Endometrium (tissue), 2 donors: Measurements from ENCODE around the gene PTGER1.

Experiments
- FAIRE-seq: peaks from 2 replicates; lab custom pipeline; 2012; peaks lifted over from hg19 to GRCh38; lab: Jason Lieb, UNC
- donor health status: control.
- donor health status: control.

Gene PTGER1

DNA sequence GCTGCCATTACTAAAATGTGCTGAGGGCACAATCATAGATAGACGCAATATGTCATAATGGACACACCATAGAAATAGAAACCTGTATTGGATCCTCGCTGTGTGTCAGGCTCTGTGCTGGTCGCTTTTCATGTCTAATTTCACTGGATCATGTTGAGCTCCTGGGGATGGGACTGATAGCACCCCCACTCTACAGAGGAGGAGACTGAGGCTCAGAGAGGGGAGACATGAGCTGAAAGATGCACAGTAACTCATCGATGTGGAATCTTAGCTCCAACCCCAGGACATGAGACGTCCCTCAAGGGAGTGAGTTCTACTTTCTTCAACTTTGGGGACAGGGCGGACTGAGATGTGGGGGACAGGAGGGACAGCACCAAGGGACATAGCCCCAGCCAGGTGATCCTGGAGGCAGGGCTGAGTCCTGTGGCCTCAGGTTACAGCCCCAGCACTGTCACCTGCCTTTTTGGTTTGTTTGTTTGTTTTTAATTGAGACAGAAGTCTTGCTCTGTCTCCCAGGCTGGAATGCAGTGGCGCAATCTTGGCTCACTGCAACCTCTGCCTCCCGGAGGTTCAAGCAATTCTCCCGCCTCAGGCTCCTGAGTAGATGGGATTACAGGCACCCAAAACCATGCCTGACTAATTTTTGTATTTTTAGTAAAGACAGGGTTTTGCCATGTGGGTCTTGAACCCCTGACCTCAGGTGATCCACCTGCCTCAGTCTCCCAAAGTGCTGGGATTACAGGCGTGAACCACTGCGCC, 27.4 kb upstream of the PTGER1 start:
- no peak for FAIRE-seq

DNA sequence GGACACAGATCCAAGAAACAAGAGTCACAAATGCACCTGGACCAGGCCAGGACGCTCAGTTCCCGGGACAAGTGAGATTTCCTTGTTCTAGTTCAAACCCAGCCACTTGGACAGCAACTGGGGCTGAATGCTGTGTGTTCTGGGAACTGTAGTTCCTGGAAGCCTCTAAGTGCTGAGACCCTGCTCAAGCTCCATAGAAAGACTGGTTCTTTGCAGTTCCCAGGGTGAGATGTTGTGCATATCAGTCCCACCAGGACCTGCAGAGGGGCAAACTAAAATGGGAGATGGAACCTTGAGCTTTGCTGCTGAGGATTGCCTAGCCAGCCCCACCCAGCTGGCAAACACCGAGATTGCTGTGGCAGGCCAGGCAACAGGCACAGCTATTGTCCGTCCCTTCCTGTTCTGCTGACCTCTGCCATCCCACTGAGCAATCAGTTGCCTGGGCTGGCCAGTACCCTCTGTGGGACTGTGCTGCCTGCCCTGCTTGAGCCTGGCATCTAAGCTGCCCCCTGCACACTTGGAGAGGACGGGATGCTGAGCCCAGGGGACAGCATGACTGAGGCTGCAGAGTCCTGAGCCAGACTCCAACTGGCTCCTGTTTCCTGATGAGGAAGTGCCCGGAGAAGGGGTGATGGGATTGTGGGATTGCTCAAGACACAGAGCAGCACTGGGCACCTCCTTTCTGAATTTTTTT, 22.2 kb upstream of the PTGER1 start:
- FAIRE-seq, result no peak

DNA sequence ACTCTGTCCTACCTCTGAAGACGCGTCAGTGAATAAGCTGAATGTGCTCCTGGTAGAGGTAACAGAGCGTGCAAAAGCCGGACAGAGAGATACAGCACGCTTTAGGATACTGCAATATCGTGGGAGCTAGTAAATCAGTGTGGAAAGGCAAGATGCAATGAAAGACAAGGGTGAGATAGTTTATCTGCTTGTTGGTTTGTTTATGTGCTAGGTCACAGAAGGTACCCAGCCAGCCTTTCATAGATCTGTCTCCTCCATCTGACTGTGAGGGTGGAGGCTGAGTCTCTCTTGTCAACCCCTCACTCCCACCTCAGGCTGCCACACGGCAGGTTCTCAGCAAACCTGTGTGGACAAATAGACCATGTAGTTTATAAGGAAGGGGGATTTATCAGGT, 21.7 kb upstream of the PTGER1 start:
- FAIRE-seq, result no peak

DNA sequence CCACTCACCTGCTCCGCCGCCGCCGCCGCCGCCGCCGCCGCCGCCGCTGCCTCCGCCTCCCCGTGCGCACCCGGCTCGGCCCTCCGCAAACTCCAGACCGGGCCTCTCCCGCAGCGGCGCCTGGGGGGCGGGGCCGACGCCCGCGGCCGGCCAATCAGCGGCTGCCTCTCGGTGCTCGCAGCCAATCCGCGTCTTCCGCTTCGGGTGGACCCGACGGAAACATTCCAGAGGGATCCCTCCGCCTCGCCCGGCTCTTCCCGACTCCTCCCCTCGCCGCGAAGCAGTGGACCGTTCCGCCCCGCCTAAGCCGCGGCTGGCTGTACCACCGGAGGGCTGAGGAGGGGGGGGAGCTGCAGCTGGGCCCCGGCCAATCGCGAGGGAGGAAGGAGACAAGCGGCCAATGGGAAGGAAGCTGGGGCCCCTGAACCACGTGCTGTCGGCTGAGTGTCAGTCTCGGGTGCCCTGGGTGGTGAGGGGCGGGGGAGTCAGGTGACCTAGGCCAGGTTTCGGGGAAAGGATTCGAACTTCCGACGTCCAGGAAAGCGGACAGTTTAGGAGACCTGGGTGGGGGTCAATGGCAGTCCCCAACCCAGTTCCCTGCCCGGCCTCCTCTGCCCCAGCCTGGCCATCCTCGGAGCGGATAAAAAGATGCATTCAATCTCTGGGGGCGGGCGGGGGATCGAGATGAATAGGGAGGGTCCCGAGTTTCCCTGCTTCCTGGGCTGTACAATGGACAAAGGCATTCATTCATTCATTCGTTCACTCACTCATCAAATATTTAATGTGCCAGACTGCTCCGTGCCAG, 21.1 kb upstream of the PTGER1 start, which contains the start of gene GIPC1:
TSS of gene GIPC1 (minus strand) at position 99 of the 805 bp plus-strand sequence. CDS start 13,151 bp downstream, outside the sequence.
- peak; percentile 85 for FAIRE-seq

DNA sequence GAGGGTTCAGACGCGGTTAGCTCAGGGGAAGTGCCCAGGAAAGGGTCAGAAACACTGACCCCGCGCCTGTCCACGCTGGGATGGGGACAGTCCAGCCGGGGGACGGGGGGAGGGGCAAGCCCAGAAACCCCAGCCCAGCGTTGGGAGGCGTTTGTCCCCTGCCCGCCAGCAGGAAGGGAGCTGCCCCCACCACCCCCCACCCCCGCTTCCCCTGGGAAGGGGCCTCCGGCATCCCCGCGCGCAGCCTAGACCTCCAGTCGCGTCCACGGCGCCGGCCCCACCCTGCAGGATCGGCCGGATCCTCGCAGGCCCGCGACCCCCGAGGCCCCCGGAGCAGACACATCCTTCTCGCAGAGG, 20.5 kb upstream of the PTGER1 start:
- no peak for FAIRE-seq

DNA sequence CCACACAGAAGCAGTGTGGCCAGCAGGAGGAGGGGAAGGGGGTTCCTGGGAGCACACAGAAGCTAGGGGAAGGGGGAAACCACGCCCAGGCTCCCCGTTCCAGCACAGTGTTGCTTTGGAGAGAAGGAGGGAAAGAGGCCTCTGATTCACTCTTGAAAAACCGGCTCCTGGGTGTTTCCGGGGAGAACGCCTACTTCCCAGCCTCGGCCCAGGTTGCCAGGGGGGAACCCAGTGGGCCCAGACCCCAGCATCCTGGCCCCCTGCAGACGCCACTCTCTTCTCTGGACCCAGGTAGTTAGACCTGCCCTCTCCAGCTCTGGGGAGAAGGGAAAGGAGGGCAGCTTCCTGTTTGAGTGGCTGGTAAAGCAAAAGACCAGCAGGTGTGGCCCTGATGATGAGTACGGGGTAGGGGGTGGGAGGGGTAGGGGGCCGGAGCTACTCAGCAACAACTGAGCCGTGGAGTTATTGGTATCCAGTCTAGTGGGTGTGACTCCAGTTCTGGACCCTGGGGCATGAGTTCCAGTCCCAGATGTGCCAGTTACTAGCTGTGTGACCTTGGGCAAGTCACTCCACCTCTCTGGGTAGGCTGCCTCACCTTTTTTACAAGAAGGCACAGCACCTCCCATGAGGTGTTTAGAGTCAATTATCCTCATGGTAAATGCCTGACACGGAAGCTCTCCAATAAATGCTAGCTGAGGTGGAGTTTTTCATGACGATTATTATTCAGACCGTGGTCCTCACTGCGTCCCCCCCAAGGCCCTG, 19.9 kb upstream of the PTGER1 start:
- FAIRE-seq, result no peak

DNA sequence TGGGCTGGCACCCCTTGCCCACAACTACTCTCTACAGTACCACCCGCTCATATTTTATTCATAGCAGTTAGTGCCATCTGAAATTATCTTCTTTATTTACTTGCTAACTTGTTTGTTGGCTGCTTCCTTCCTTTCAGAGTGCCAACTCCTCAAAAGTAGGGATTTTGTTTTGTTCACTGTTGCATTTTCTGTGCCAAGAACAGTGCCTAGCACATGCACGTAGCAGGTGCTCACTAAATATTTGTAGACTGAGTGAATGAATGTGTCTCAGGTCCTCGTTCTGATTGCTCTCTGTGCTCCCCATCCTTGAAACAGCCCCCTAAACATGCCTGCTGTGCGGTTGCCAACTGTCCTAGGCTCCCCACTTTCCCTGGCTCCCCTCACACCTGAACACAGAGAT, 19.3 kb upstream of the PTGER1 start:
- no peak for FAIRE-seq

DNA sequence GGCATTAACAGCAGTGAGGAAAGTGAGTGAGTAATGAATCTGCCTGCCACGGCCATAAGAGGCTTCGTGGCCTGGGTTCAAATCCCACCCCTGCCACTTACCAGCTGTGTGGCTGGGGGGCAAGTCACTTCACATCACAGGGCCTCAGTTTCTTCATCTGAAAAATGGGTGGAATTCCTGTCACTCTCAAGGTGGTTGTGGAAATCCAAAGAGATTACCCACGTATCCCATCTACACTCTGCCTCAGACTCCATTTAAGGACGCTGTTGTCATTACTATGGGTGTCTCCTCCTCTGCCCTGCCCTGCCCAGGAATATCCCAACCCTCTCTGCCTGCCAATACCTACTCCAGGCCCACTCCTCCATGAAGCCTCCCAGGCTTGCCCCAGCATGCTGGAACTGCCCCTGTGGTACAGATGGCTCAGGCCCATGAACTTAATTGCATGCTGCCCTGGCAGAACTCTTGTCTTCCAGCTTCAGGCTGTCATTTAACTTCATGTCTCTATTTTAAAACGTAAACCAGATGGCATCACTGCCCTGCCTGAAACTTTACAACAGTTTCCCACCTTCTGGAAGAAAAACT, 17.7 kb upstream of the PTGER1 start:
- no peak for FAIRE-seq

DNA sequence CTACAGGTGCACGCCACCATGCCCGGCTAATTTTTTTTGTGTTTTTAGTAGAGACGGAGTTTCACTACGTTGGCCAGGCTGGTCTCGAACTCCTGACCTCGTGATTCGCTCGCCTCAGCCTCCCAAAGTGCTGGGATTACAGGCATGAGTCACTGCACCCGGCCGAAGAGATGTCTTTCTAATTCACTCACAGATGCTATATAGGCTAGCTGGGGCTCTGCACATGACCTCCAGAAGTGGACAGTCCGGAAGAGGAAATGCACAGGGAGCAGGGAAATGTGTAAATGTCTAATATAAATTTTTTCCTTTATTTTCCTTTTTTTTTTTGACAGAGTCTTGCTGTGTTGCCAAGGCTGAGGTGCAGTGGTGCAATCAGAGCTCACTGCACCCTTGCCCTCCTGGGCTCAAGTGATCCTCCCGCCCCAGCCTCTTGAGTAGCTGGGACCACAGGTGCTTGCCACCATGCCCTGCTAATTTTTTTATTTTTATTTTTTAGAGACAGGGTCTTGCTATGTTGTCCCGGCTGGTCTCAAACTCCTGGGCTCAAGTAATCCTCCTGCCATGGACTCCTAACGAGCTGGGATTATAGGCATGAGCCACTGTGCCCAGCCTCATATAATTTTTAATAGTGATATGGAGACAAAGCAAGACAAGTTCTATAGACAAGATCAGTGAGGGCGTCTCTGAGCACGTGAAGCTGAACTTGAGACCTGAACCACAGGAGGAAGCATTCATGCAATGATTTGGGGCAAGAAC, 12.4 kb upstream of the PTGER1 start:
- FAIRE-seq, result no peak

DNA sequence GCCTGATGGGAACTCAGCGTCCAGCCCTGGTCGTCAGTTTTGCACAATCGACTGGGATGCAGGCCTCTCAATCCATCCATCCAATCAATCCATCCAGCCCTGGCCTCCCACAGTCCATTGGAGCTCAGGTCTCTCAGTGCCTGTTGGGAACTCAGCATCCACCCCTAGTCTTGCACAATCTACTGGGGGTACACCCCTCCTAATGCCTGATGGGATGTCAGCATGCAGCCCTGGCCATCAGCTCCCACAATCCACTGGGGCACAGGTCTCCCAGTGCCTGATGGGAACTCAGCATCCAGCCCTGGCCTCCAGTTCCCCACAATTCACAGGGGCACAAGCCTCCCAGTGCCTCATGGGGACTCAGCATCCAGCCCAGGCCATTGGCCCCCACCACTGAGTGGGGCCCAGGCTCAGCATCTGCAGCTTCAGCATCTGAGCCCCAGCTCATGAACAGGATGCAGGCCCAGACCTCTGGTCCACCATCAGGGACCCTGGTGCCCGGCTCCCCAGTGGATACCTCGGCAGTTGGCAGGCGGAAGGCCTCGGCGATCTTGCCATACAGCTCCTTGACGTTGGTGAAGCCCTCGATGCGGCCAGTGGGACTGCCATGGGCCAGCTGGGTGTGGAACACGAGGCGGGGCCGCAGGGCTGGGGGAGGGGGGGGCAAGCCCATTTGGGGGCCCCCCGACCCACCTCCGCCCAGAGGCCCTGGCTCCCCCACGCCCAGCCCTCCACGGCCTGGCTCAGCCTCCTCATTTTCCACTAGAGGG, 7.2 kb upstream of the PTGER1 start:
- no peak for FAIRE-seq

DNA sequence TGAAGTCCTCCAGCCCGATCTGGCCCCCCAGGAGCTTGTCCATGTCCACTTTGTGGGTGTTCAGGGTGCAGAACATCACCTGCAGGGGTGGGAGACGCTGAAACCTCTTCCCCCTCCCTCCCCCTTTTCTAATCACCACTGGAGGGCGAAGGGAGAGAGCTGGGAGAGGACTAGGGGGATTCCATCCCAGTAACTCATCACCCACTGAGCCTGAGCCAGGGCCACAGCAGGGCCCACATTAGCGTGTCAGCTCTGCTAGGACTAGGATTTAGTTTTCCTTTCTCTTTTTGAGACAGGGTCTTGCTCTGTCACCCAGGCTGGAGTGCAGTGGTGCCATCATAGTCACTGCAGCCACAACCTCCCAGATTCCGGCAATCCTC, 5.5 kb upstream of the PTGER1 start:
- no peak for FAIRE-seq

DNA sequence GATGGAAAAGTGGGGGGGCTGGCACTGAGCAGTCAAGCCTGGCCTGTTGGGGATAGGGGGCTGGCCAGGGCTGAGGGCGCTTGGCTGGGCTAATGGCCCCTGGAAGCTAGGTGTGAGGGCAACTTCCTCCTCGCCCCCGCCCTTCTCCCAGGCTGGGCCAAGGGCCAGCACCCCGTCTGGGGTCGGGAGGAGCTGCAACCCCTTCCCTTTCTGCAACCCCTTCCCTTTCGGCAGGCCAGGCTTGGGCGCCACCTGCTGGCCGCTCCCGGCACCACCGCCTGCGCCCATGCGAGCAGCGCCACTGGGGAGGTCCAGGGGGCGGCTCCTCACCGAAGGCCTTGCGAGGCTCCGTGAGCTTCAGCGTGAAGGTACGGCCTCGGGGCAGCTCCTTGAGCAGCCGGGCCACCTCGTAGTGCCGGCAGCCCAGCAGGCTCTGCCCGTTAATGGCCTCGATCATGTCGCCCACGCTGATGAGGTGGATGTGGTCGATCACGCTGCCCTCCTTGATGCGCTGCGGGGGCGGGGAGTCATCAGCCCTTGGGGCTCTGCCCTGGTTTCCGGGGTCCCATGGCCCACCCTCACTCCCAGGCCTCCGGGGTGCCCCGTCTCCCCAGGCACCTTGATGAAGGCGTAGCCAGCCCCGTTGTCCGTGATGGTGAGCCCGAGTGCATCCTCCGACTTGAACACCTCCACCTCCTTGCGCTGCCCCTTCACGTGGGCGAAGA, 5.0 kb upstream of the PTGER1 start:
- FAIRE-seq, result no peak

DNA sequence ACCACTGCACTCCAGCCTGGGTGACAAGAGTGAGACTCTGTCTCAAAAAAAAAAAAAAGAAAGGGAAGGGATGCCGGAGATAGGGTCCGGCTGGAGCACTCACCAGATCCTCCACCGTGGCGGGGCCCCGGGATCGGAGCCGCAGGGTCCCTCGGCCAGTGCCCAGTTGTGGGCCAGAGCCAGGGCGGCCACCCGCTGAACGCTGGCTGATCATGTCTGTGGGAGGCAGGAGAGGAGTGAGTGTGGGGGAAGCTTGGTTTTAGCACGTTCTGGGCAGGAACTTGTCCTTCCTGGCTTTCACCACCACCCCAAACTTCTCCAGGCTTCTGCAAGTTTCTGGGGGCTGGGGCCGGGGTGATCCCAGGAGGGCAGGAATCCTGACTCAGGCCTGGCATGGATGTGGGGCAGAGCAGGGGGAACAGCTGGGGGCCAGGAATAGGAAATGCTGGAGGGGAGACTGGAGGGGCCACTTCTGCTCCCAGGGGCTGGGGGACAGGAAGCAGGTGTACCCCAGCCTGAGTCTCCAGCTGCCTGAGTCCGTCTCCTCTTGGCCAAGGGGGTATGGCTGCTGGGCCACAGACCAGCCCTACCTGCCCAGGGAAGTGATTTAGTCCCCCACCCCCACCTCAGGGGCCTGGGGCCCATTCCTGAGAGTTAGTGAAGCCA, 4.3 kb upstream of the PTGER1 start:
- no peak for FAIRE-seq

DNA sequence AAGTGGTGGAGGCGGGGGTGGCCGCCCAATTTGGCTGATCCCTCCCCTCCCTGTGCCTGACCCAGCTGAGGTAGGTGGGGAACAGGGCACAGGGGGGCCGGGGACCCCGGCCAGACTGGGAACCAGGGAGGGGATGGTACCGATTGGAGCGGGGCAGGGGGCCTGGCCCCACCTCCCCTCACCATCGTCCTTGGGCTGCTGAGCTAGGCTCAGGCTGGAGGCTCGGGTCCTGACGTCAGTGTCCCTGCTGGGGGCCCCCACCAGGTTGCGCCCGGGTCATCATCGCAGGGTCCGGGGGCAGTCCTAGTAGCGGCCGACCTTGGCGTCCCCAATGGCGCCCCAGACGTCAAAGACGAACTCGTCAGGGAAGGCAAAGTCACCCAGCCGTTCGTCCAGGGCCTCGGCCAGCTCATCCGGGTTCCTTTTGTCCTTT, 3.0 kb upstream of the PTGER1 start:
- no peak for FAIRE-seq

DNA sequence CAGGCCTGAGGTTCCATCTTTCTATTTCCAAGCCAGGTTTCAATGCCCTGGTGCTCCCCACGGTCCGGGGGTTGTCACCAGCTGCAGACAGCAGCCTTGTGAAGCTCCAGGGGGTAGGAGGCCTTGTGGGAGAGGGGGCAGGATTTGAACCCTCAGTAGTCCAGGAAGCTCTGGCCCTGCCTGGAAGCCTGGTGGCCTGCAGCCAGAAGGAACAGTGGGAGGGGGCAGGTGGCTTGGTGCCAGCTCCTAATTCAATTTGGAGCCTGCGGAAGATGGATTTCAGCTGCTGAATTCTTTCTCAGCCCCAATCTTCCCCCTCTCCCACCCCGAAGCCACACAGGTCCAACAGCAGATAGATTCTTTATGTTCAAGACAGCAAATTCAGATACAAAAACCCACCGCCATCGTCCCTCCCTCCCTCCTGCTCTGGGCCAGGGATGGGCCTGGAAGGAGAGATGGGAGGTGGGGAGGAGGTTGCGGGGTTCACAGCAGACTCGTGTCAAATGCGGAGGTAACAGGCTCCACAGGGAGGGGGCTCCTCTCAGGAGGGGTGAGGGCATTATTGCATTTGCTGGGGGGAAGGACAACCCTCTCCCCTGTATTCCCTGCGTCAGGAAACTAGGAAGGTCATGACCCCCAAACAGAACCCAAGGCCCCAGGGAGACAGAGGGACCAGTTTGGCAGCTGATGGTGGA, 2.4 kb upstream of the PTGER1 start:
- FAIRE-seq, result no peak

DNA sequence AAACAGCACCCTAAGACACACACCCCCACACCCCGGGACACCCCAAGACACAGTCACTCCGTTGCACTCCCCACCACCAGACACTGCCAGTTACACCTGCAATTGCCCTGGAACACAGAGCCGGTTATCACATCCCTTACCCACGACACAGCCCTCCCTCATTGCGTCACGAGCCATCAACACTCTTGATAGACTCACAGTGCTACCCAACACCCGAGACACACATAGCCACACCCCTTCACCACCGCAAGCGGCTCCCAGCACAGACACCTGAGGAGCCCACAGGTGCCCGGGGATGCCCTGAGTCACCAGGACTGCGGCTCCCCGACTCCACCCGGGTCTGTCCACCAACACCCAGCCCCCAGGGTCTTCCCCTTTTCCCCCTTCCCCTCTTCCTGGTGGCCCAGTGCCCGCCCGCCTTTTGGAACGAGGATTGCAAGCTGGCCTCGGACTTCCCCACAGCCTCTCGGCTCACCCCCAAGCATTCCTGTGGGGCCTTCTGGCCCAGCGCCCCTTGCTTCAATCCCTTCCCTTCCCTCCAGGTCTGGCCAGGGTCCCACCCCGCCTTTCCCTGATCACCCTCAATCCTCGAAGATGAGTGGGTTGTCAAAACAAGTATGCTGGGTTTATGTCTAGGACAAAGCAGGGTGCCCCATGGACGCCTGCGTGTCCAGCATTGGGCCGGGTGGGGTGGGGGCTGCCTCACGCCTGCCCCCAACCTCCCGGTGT, 1.7 kb upstream of the PTGER1 start:
- FAIRE-seq, result no peak

DNA sequence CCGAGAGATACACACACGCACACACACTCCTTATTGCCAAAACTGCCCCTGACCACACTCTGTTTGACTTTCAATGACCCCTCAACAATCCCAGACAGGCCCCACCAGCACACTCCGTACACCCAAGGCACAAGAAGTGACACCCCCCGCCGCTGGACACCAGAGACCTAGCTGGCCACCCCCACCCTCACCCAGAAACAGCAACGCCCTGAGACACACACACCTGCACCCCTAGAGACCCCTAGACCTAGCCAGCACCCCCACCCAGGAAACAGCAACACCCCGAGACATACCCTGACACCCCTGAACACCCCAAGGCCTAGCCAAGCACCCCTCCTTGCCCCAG, 1.1 kb upstream of the PTGER1 start:
- FAIRE-seq, result no peak

DNA sequence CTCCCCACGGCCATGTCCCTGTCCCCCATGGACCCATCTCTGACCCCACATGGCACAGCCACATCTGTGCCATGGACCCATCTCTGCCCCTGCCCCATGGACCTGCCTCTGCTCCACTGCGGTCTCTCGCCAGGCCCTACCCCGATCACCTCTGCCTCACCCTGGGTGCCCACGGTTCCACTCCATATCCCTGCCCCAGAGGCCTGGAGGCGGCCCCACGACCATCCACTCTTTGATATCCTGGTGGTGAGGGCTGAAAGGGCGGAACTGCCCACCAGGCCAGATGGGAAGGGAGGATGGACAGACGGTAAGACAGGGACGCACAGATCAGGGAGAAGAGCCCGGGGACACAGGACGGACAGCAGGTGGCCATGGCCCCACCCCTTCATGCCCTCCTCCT, 327 bp downstream of the PTGER1 start:
- FAIRE-seq, result no peak
